Esophagus squamous epithelium (tissue), 5 donors: ENCODE data around the gene TOM1L1. TPM values are rescaled to one million over a fixed set of nuclear protein-coding genes. Genes with fewer than 3 reads are reported as not detected.

Source experiments
- DNase-seq: peaks from one replicate; lab custom pipeline; 2025; lab: John Stamatoyannopoulos, UW
- H3K27ac ChIP-seq, 4 donors: fragments of 200-600 bp; sonication (generic); one replicate each; pipeline ENCODE4 v1.5.1; 2016 to 2019; ENCODE audit warnings: mild to moderate bottlenecking in 1 of 4
- H3K27me3 ChIP-seq, 4 donors: fragments of 200-600 bp; sonication (generic); 1 replicate in 3 of 4; 2 replicates in 1 of 4; pipeline versions ENCODE4 v1.5.1 to v1.6.0; 2017 to 2021; ENCODE audit warnings: antibody characterized with exemption in 1 of 4
- H3K36me3 ChIP-seq, 3 donors: fragments of 200-600 bp; sonication (generic); one replicate each; pipeline ENCODE4 v1.5.1; 2016 to 2019
- H3K4me1 ChIP-seq, 3 donors: fragments of 200-600 bp; sonication (generic); one replicate each; pipeline ENCODE4 v1.5.1; 2017 to 2019
- H3K4me3 ChIP-seq, 4 donors: fragments of 200-600 bp; sonication (generic); 1 replicate in 3 of 4; 2 replicates in 1 of 4; pipeline ENCODE4 v1.5.1; 2016 to 2019; ENCODE audit warnings: mild to moderate bottlenecking in 2 of 4, moderate library complexity in 1 of 4
- H3K9me3 ChIP-seq, 3 donors: fragments of 200-600 bp; sonication (generic); one replicate each; pipeline ENCODE4 v1.5.1; 2016 to 2019
- CTCF ChIP-seq, 6 experiments: fragments of 450-650 bp in 4 of 6; fragments of 200-600 bp in 2 of 6; sonication (generic) in 2 of 6; IDR thresholded peaks; one replicate each; pipeline ENCODE4 v1.5.1; 2016 to 2019; ENCODE audit warnings: antibody characterized with exemption in 6 of 6, mild to moderate bottlenecking in 4 of 6, moderate library complexity in 4 of 6
- POLR2A ChIP-seq, 4 donors: fragments of 450-650 bp; IDR thresholded peaks; one replicate each; pipeline ENCODE4 v1.6.1; 2017; ENCODE audit warnings: antibody characterized with exemption in 4 of 4, mild to moderate bottlenecking in 4 of 4, moderate library complexity in 3 of 4
- WGBS, 2 donors: methylation state at CpG; one replicate each; pipeline ENCODE4 v1.1.5; 2018; 5-methylcytosine and 5-hydroxymethylcytosine counted together
- intact Hi-C: fragments of 100-400 bp; cut with DNase I; formaldehyde crosslinking; loops from one replicate; pipeline ENCODE4 v1.15.0; 2022
- total RNA-seq, 4 donors: library from RNA; depleted of rRNA; stranded (reverse); fragments of >200 nt; gene quantifications; one replicate each; pipeline ENCODE4 v1.1.0, GENCODE V29; 2016
- donor health status: DM: yes; HTN: yes; CAD: no.

Gene TOM1L1
- total RNA-seq, 4 donors from 2014 or later = 31.6 to 42.5 (median 40.0) TPM

- DNase-seq = peak; percentile 79
- Histone ChIP-seq H3K27ac (peak within 1 kb of the TSS; percentile 82 to 88 (median 86)), H3K27me3 (no peaks in the 10 kb centered on the region), H3K36me3 (peaks cover 0 to 14% (median 2%) of the 10 kb centered on the region in 3 donors), H3K4me1 (peaks cover 7 to 36% (median 13%) of the 10 kb centered on the region in 3 donors), H3K9me3 (no peaks in the 10 kb centered on the region), H3K4me3 (peak within 1 kb of the TSS; percentile 67 to 96 (median 88))
- TF ChIP-seq CTCF (IDR thresholded peaks at IDR 0.05) = peak in 3 of 6 experiments; percentile 39 to 49 (median 44)
- TF ChIP-seq POLR2A (IDR thresholded peaks at IDR 0.05) = peak in 3 of 4 donors; percentile 54 to 77 (median 58)
- intact Hi-C loops = no loop called here
- 0% methylated on average over 17 to 20 of the region's 57 CpGs for WGBS, 2 donors
Observed at GRCh38 chr17:54968262-54968987, 67.8 kb downstream of the TOM1L1 start, which contains the start of the genes COX11 and STXBP4. Gene COX11, minus strand, starts transcription at chr17:54968654. Its CDS starts 8 bp downstream, at chr17:54968646. Gene STXBP4, plus strand, starts transcription at chr17:54968765. Its CDS starts 17,455 bp downstream, at chr17:54986220.

GRCh38 chr17:54968988-54969332 lies 68.3 kb downstream of the TOM1L1 start:
- 0 to 1% methylated on average over 9 to 13 of the region's 13 CpGs for WGBS, 2 donors
- TF ChIP-seq CTCF (IDR thresholded peaks at IDR 0.05) (no peak), POLR2A (IDR thresholded peaks at IDR 0.05) (no peak)
- peaks cover 7 to 36% (median 13%) of the 10 kb centered on the region in 3 donors for H3K4me1 ChIP-seq
- H3K9me3 ChIP-seq = no peaks in the 10 kb centered on the region
- H3K27ac ChIP-seq = peak overlapping the region; percentile 82 to 88 (median 86)
- intact Hi-C loops = no loop called here
- no peaks in the 10 kb centered on the region for H3K27me3 ChIP-seq
- DNase-seq = no peak
- peaks cover 0 to 8% (median 2%) of the 10 kb centered on the region in 3 donors for H3K36me3 ChIP-seq
- peak overlapping the region; percentile 67 to 96 (median 88) for H3K4me3 ChIP-seq

- WGBS, 2 donors = 46 to 60% methylated on average over 7 of the region's 7 CpGs
- Histone ChIP-seq H3K4me1 (peaks cover 7 to 36% (median 13%) of the 10 kb centered on the region in 3 donors), H3K4me3 (peak overlapping the region in 3 of 4 donors; percentile 84 to 96 (median 93)), H3K27me3 (no peaks in the 10 kb centered on the region), H3K9me3 (no peaks in the 10 kb centered on the region), H3K36me3 (no peaks in the 10 kb centered on the region), H3K27ac (peak overlapping the region; percentile 82 to 88 (median 86))
- no peak for DNase-seq
- TF ChIP-seq CTCF (IDR thresholded peaks at IDR 0.05) (no peak), POLR2A (IDR thresholded peaks at IDR 0.05) (no peak)
- intact Hi-C loops = no loop called here
Observed at GRCh38 chr17:54969658-54970572, 69.3 kb downstream of the TOM1L1 start.

GRCh38 chr17:54971147-54971546 lies 70.5 kb downstream of the TOM1L1 start:
- no peak overlapping the region for H3K4me3 ChIP-seq
- no peaks in the 10 kb centered on the region for H3K9me3 ChIP-seq
- TF ChIP-seq CTCF (IDR thresholded peaks at IDR 0.05) (no peak), POLR2A (IDR thresholded peaks at IDR 0.05) (no peak)
- H3K27me3 ChIP-seq = no peaks in the 10 kb centered on the region
- H3K4me1 ChIP-seq = peaks cover 7 to 31% (median 13%) of the 10 kb centered on the region in 3 donors
- intact Hi-C loops = no loop called here
- no peak overlapping the region for H3K27ac ChIP-seq
- DNase-seq = no peak
- no peaks in the 10 kb centered on the region for H3K36me3 ChIP-seq
